CD14-positive monocyte (primary cell): ENCODE measurements around the gene TERT. TPM values are rescaled to one million over a fixed set of nuclear protein-coding genes. Genes with fewer than 3 reads are reported as not detected.

Experiments used
- DNase-seq, 3 donors: peaks; one replicate each; pipeline ENCODE4 v3.0.0-alpha.2; 2011 to 2022
- H2AFZ ChIP-seq: 2 replicates; pipeline ENCODE4 v1.6.0; 2012; ENCODE audit warnings: mild to moderate bottlenecking, low read depth, low read length, inconsistent platforms; ENCODE audit not compliant: insufficient read depth, poor library complexity, severe bottlenecking
- H3K27ac ChIP-seq, 2 donors: 1 replicate in 1 of 2; 2 replicates in 1 of 2; pipeline ENCODE4 v1.5.1; 2012 to 2013; ENCODE audit warnings: low read length in 2 of 2, control low read depth in 1 of 2, inconsistent platforms in 1 of 2, low read depth in 1 of 2, mild to moderate bottlenecking in 1 of 2
- H3K27me3 ChIP-seq, 2 donors: one replicate each; pipeline versions ENCODE4 v1.6.0 to v1.6.1; 2011 to 2013; ENCODE audit warnings: low read length in 2 of 2; ENCODE audit not compliant: control insufficient read depth in 2 of 2, insufficient read depth in 2 of 2
- H3K36me3 ChIP-seq, 2 donors: replicated peaks in 1 of 2; 1 replicate in 1 of 2; 2 replicates in 1 of 2; pipeline versions ENCODE4 v1.5.1 to v1.6.1; 2012 to 2013; ENCODE audit warnings: low read length in 2 of 2, control low read depth in 1 of 2, inconsistent platforms in 1 of 2, mild to moderate bottlenecking in 1 of 2; ENCODE audit not compliant: insufficient read depth in 2 of 2, control insufficient read depth in 1 of 2
- H3K4me1 ChIP-seq, 2 donors: 1 replicate in 1 of 2; 2 replicates in 1 of 2; pipeline versions ENCODE4 v1.5.1 to v1.6.1; 2012 to 2013; ENCODE audit warnings: low read length in 2 of 2, control low read depth in 1 of 2, inconsistent platforms in 1 of 2, mild to moderate bottlenecking in 1 of 2, moderate library complexity in 1 of 2; ENCODE audit not compliant: insufficient read depth in 2 of 2, control insufficient read depth in 1 of 2
- H3K4me2 ChIP-seq: replicated peaks from 2 replicates; pipeline ENCODE3; 2012; ENCODE audit warnings: low read length, moderate library complexity, mild to moderate bottlenecking; ENCODE audit not compliant: poor library complexity, severe bottlenecking; ENCODE audit errors: extremely low read depth
- H3K4me3 ChIP-seq, 3 experiments: fragments of 200-600 bp in 1 of 3; sonication (generic) in 1 of 3; replicated peaks in 1 of 3; 1 replicate in 2 of 3; 2 replicates in 1 of 3; pipeline ENCODE4 v1.5.1; 2011 to 2013; ENCODE audit warnings: low read length in 3 of 3, mild to moderate bottlenecking in 3 of 3, control low read depth in 2 of 3, low read depth in 2 of 3, inconsistent platforms in 1 of 3, moderate library complexity in 1 of 3
- H3K79me2 ChIP-seq: 2 replicates; pipeline ENCODE4 v1.6.0; 2012; ENCODE audit warnings: mild to moderate bottlenecking, control low read depth, inconsistent platforms, low read length, moderate library complexity; ENCODE audit not compliant: insufficient read depth
- H3K9ac ChIP-seq: 2 replicates; pipeline ENCODE4 v1.6.0; 2017; ENCODE audit warnings: low read length, mild to moderate bottlenecking; ENCODE audit not compliant: insufficient read depth, poor library complexity, severe bottlenecking
- H3K9me3 ChIP-seq, 2 donors: replicated peaks in 1 of 2; 1 replicate in 1 of 2; 2 replicates in 1 of 2; pipeline versions ENCODE4 v1.5.1 to v1.6.1; 2012 to 2013; ENCODE audit warnings: low read length in 2 of 2, control low read depth in 1 of 2; ENCODE audit not compliant: control insufficient read depth in 1 of 2, insufficient read depth in 1 of 2
- H4K20me1 ChIP-seq: 2 replicates; pipeline ENCODE4 v1.6.0; 2012; ENCODE audit warnings: mild to moderate bottlenecking, low read length, control low read depth, moderate library complexity; ENCODE audit not compliant: insufficient read depth
- H3K27ac Mint-ChIP-seq, 7 donors: one replicate each; pipeline ENCODE4 v1.8.0; 2020; ENCODE audit warnings: mild to moderate bottlenecking in 7 of 7, mixed read lengths in 7 of 7, moderate library complexity in 6 of 7, inconsistent platforms in 2 of 7
- H3K27me3 Mint-ChIP-seq, 3 donors: one replicate each; pipeline ENCODE4 v1.8.0; 2021 to 2022; ENCODE audit warnings: low read depth in 3 of 3, mild to moderate bottlenecking in 3 of 3, mixed read lengths in 3 of 3, moderate library complexity in 3 of 3, inconsistent platforms in 1 of 3
- H3K36me3 Mint-ChIP-seq, 2 donors: one replicate each; pipeline ENCODE4 v1.8.0; 2020; ENCODE audit warnings: mixed read lengths in 2 of 2, inconsistent platforms in 1 of 2, mild to moderate bottlenecking in 1 of 2
- H3K4me1 Mint-ChIP-seq: one replicate; pipeline ENCODE4 v1.8.0; 2020; ENCODE audit warnings: mild to moderate bottlenecking, mixed read lengths
- H3K4me3 Mint-ChIP-seq, 2 donors: one replicate each; pipeline ENCODE4 v1.8.0; 2020; ENCODE audit warnings: mild to moderate bottlenecking in 2 of 2, mixed read lengths in 2 of 2, moderate library complexity in 1 of 2
- H3K9me3 Mint-ChIP-seq, 7 donors: one replicate each; pipeline ENCODE4 v1.8.0; 2020 to 2022; ENCODE audit warnings: mixed read lengths in 7 of 7, mild to moderate bottlenecking in 6 of 7, moderate library complexity in 6 of 7, inconsistent platforms in 2 of 7
- WGBS: methylation state at CpG from one replicate; pipeline ENCODE4 v1.1.5; 2013; ENCODE audit warnings: missing lambda C conversion rate; ENCODE audit not compliant: insufficient coverage; 5-methylcytosine and 5-hydroxymethylcytosine counted together
- intact Hi-C, 2 donors: fragments of 100-400 bp; cut with micrococcal nuclease; formaldehyde crosslinking; loops; one replicate each; pipeline versions ENCODE4 v1.15.0 to v1.15.1; 2023
- polyA plus RNA-seq, 3 donors: library from polyadenylated mRNA; depleted of rRNA in 1 of 3; unstranded in 2 of 3; stranded (reverse) in 1 of 3; fragments of 300-500 nt in 2 of 3; fragments of >200 nt in 1 of 3; fragmentation: Illumina TruSeq in 2 of 3; gene quantifications; 1 replicate in 2 of 3; 2 replicates in 1 of 3; pipeline ENCODE4 v1.2.3, GENCODE V29; 2012 to 2021
- TF ChIP-seq, protein P1 (sequence below): fragments of 200-600 bp; IDR thresholded peaks from one replicate; pipeline ENCODE4 v1.8.0; 2022; ENCODE audit warnings: antibody characterized with exemption, mild to moderate bottlenecking

Gene TERT
- polyA plus RNA-seq, 3 donors: not detected

- WGBS: 96% methylated on average over 22 of the region's 24 CpGs
These were observed 86.0 kb downstream of the TERT start for GRCh38 chr5:1208743-1209488.

DNA sequence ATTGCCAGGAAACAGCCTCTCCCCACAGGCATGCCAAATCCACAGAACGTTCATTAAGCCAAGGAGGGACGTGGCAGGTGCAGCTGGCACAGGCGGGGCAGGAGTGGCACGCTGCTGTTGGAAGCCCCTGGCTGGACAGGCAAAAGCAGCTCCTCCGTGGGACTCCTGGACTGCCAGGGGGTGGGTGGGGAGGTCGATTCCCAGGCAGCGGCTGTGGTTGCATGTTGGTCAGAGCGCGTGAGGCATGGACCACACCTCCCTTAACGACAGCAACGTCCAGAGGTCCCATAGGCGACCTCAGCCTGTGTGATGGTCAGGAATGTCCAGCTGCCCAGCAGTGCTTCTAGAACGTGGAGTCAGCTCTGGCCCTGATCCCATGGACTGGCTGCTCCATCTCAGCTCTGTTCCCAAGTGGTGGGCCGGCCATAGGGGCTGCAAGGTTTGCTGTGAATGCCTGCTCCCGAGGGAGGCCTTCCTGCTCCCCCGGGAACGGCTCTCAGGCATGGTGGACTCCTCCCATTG, 86.6 kb downstream of the TERT start:
- TF ChIP-seq, protein P1, sequence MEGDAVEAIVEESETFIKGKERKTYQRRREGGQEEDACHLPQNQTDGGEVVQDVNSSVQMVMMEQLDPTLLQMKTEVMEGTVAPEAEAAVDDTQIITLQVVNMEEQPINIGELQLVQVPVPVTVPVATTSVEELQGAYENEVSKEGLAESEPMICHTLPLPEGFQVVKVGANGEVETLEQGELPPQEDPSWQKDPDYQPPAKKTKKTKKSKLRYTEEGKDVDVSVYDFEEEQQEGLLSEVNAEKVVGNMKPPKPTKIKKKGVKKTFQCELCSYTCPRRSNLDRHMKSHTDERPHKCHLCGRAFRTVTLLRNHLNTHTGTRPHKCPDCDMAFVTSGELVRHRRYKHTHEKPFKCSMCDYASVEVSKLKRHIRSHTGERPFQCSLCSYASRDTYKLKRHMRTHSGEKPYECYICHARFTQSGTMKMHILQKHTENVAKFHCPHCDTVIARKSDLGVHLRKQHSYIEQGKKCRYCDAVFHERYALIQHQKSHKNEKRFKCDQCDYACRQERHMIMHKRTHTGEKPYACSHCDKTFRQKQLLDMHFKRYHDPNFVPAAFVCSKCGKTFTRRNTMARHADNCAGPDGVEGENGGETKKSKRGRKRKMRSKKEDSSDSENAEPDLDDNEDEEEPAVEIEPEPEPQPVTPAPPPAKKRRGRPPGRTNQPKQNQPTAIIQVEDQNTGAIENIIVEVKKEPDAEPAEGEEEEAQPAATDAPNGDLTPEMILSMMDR: no peak
- no peaks in the 10 kb centered on the region for H3K9me3 ChIP-seq

More at GRCh38 chr5:1208743-1209488, 86.0 kb downstream of the TERT start:
- no peaks in the 10 kb centered on the region for H3K36me3 Mint-ChIP-seq
- TF ChIP-seq, protein P1: no peak
- H3K79me2 ChIP-seq: no peaks in the 10 kb centered on the region
- H3K27ac ChIP-seq: no peak overlapping the region
- H3K4me3 Mint-ChIP-seq: no peak overlapping the region
- H3K27me3 Mint-ChIP-seq: peaks cover 3 to 9% (median 4%) of the 10 kb centered on the region in 3 donors
- no peaks in the 10 kb centered on the region for H3K36me3 ChIP-seq
- intact Hi-C loops: no loop called here
- no peak overlapping the region for H3K4me3 ChIP-seq
- no peak overlapping the region for H2AFZ ChIP-seq
- H3K4me2 ChIP-seq: no peak overlapping the region
- no peak overlapping the region for H3K27ac Mint-ChIP-seq
- no peak overlapping the region for H3K9ac ChIP-seq
- DNase-seq: no peak
- no peaks in the 10 kb centered on the region for H3K9me3 ChIP-seq
- H3K27me3 ChIP-seq: no peaks in the 10 kb centered on the region
- H3K9me3 Mint-ChIP-seq: peaks cover 0 to 6% (median 0%) of the 10 kb centered on the region in 7 donors
- H3K4me1 Mint-ChIP-seq: no peaks in the 10 kb centered on the region
- no peaks in the 10 kb centered on the region for H3K4me1 ChIP-seq
- H4K20me1 ChIP-seq: no peaks in the 10 kb centered on the region

More for the DNA sequence above, 86.6 kb downstream of the TERT start:
- Mint-ChIP-seq H3K4me3 (no peak overlapping the region), H3K27me3 (peaks cover 3 to 9% (median 4%) of the 10 kb centered on the region in 3 donors), H3K36me3 (no peaks in the 10 kb centered on the region), H3K4me1 (no peaks in the 10 kb centered on the region), H3K9me3 (peaks cover 0 to 4% (median 0%) of the 10 kb centered on the region in 7 donors), H3K27ac (no peak overlapping the region)
- no peak overlapping the region for H2AFZ ChIP-seq
- intact Hi-C loops: no loop called here
- 84% methylated on average over 16 of the region's 17 CpGs for WGBS
- H3K27me3 ChIP-seq: no peaks in the 10 kb centered on the region
- no peaks in the 10 kb centered on the region for H3K79me2 ChIP-seq
- no peak overlapping the region for H3K27ac ChIP-seq
- H3K4me1 ChIP-seq: no peaks in the 10 kb centered on the region
- DNase-seq: no peak
- H3K4me2 ChIP-seq: no peak overlapping the region
- H4K20me1 ChIP-seq: no peaks in the 10 kb centered on the region
- no peak overlapping the region for H3K9ac ChIP-seq
- no peak overlapping the region for H3K4me3 ChIP-seq
- no peaks in the 10 kb centered on the region for H3K36me3 ChIP-seq
